Transverse colon (tissue), 4 donors: Measurements from ENCODE around the gene LYPD3. TPM values are rescaled to one million over a fixed set of nuclear protein-coding genes. Genes with fewer than 3 reads are reported as not detected.
"Not testable (repeated sequence)": the region's sequence is repeated elsewhere in the genome, so short reads cannot be mapped to it uniquely, and the experiment has no call there.

Experiments used
- DNase-seq: peaks from one replicate; pipeline ENCODE4 v3.0.0-alpha.2; 2019
- H3K27ac ChIP-seq, 4 donors: fragments of 200-600 bp; sonication (generic); 2 replicates each; pipeline ENCODE4 v1.5.1; 2016 to 2018; ENCODE audit warnings: inconsistent platforms in 4 of 4
- H3K27me3 ChIP-seq: fragments of 200-600 bp; sonication (generic); 2 replicates; pipeline ENCODE4 v1.5.1; 2017; ENCODE audit warnings: inconsistent platforms
- H3K36me3 ChIP-seq, 4 donors: fragments of 200-600 bp; sonication (generic); 2 replicates each; pipeline ENCODE4 v1.5.1; 2017 to 2019; ENCODE audit warnings: inconsistent platforms in 4 of 4
- H3K4me1 ChIP-seq, 4 donors: fragments of 200-600 bp; sonication (generic); 2 replicates each; pipeline ENCODE4 v1.5.1; 2017 to 2020; ENCODE audit warnings: inconsistent platforms in 4 of 4
- H3K4me3 ChIP-seq, 4 donors: fragments of 200-600 bp; sonication (generic); 1 replicate in 1 of 4; 2 replicates in 3 of 4; pipeline versions ENCODE4 v1.5.1 to v1.6.1; 2017 to 2019; ENCODE audit warnings: inconsistent platforms in 4 of 4
- H3K9me3 ChIP-seq, 2 donors: fragments of 200-600 bp; sonication (generic); 2 replicates each; pipeline ENCODE4 v1.5.1; 2017 to 2019; ENCODE audit warnings: inconsistent platforms in 2 of 2
- EP300 ChIP-seq: sonication (generic); formaldehyde crosslinking; IDR thresholded peaks from one replicate; pipeline ENCODE4 v1.6.1; 2017; ENCODE audit warnings: antibody characterized with exemption, low read depth
- POLR2A ChIP-seq: fragments of 450-650 bp; IDR thresholded peaks from one replicate; pipeline ENCODE4 v1.6.1; 2016; ENCODE audit warnings: antibody characterized with exemption, mild to moderate bottlenecking, moderate library complexity
- POLR2AphosphoS5 ChIP-seq, 3 donors: sonication (generic); formaldehyde crosslinking; IDR thresholded peaks; one replicate each; pipeline ENCODE4 v1.6.1; 2016; ENCODE audit warnings: antibody characterized with exemption in 3 of 3
- WGBS, 2 donors: methylation state at CpG; one replicate each; pipeline ENCODE4 v1.1.5; 2018; ENCODE audit warnings: low coverage in 1 of 2; 5-methylcytosine and 5-hydroxymethylcytosine counted together
- in situ Hi-C, 4 donors: fragments of 200-750 bp; cut with MboI; loops; one replicate each; pipeline versions ENCODE4 v1.15.0 to v1.15.1; 2017; ENCODE audit warnings: low sequenced_read_pairs in 3 of 4, low pct_ligation_motif_present in 1 of 4, low pct_unique_long_range_greater_than_20kb in 1 of 4
- intact Hi-C: fragments of 100-400 bp; cut with DNase I; formaldehyde crosslinking; loops from one replicate; pipeline ENCODE4 v1.15.1; 2023; ENCODE audit warnings: low total_unique reads
- total RNA-seq, 4 donors: library from RNA; depleted of rRNA; stranded (reverse); fragments of >200 nt; gene quantifications; one replicate each; pipeline ENCODE4 v1.1.0, GENCODE V29; 2016
- TF ChIP-seq, protein P1 (sequence below), 5 experiments: fragments of 200-600 bp in 3 of 5; fragments of 450-650 bp in 2 of 5; sonication (generic) in 3 of 5; IDR thresholded peaks; 1 replicate in 2 of 5; 2 replicates in 3 of 5; pipeline ENCODE4 v1.5.1; 2016 to 2017; ENCODE audit warnings: antibody characterized with exemption in 5 of 5, inconsistent platforms in 3 of 5, mild to moderate bottlenecking in 2 of 5, moderate library complexity in 1 of 5

LYPD3 gene
- total RNA-seq, 4 donors from 2014 or later, result 2.2 TPM; not detected in 3

DNA sequence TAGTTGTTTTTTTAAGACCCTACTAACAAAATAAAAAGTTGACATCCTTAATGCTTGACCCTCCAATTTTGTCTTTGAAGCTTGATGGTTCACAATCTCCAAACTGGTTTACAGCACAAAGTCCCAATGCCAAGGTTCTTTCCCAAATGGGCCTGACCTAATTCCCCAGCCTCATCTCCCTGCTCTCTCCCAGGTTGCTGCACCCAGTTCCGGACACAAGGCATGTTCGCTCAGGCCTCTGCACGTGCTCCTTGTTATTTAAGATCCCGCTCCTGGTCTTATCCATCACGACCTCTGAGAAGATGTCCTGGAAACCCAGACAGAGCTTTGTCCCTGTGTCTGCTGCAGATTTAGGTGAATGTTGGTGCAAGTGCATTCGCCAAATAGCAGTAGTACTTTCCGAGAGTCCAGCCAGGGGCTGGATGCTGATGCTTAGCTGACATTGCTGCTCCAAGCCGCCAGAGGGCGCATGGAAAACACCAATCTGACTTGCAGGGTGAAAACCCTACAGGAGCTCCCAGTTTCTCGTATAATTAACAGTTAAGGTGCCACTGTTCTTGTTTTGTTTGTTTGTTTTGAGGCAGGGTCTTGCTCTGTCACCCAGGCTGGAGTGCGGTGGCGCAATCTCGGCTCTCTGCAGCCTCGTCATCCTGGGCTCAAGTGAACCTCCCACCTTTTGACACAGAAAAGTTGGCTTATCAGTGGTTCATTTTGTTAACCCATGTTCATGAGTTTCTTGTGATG is 18.5 kb downstream of the LYPD3 start:
- WGBS, 2 donors, result 29% methylated on average over 14 of the region's 14 CpGs; no CpG with 5 or more reads in 1 of the 2 donors
- in situ Hi-C loops, result loop anchor here (5.0 to 25.0 kb wide), 3 partner anchors 68 to 365 kb away; partner anchors contain the start of gene LYPD5 (in 1 of the 4)
- H3K36me3 ChIP-seq, result no peaks in the 10 kb centered on the region
- H3K27ac ChIP-seq, result no peak overlapping the region
- intact Hi-C loops, result no loop called here
- no peaks in the 10 kb centered on the region for H3K27me3 ChIP-seq
- TF ChIP-seq, protein P1, sequence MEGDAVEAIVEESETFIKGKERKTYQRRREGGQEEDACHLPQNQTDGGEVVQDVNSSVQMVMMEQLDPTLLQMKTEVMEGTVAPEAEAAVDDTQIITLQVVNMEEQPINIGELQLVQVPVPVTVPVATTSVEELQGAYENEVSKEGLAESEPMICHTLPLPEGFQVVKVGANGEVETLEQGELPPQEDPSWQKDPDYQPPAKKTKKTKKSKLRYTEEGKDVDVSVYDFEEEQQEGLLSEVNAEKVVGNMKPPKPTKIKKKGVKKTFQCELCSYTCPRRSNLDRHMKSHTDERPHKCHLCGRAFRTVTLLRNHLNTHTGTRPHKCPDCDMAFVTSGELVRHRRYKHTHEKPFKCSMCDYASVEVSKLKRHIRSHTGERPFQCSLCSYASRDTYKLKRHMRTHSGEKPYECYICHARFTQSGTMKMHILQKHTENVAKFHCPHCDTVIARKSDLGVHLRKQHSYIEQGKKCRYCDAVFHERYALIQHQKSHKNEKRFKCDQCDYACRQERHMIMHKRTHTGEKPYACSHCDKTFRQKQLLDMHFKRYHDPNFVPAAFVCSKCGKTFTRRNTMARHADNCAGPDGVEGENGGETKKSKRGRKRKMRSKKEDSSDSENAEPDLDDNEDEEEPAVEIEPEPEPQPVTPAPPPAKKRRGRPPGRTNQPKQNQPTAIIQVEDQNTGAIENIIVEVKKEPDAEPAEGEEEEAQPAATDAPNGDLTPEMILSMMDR (IDR thresholded peaks at IDR 0.05), result peak; percentile 94 to 96 (median 95)
- TF ChIP-seq POLR2AphosphoS5 (IDR thresholded peaks at IDR 0.05), result no peak
- no peak for TF ChIP-seq POLR2A
- H3K4me3 ChIP-seq, result no peak overlapping the region
- no peaks in the 10 kb centered on the region for H3K4me1 ChIP-seq
- DNase-seq, result peak; percentile 81
- H3K9me3 ChIP-seq, result no peaks in the 10 kb centered on the region

- no peak for DNase-seq
- in situ Hi-C loops, result loop anchor here (5.0 to 25.0 kb wide), 3 partner anchors 69 to 367 kb away; partner anchors contain the start of gene LYPD5 (in 1 of the 4)
These were observed 20.0 kb downstream of the LYPD3 start for GRCh38 chr19:43445426-43445825.

GRCh38 chr19:43444531-43445287 is 20.7 kb downstream of the LYPD3 start:
- no peaks in the 10 kb centered on the region for H3K9me3 ChIP-seq
- H3K4me3 ChIP-seq, result no peak overlapping the region
- no peaks in the 10 kb centered on the region for H3K27me3 ChIP-seq
- TF ChIP-seq POLR2AphosphoS5 (IDR thresholded peaks at IDR 0.05), result no peak
- TF ChIP-seq POLR2A, result no peak
- no peak for TF ChIP-seq EP300
- TF ChIP-seq, protein P1 (IDR thresholded peaks at IDR 0.05), result no peak
- intact Hi-C loops, result no loop called here
- no peaks in the 10 kb centered on the region for H3K36me3 ChIP-seq
- H3K27ac ChIP-seq, result no peak overlapping the region
- WGBS, 2 donors, result 83 to 85% methylated on average over 5 to 15 of the region's 15 CpGs
- no peak for DNase-seq
- in situ Hi-C loops, result loop anchor here (5.0 to 25.0 kb wide), 3 partner anchors 70 to 368 kb away; partner anchors contain the start of gene LYPD5 (in 1 of the 4)
- H3K4me1 ChIP-seq, result peaks cover 0 to under 1% (median 0%) of the 10 kb centered on the region in 4 donors

More at GRCh38 chr19:43445426-43445825, 20.0 kb downstream of the LYPD3 start:
- intact Hi-C loops, result no loop called here
- no peaks in the 10 kb centered on the region for H3K9me3 ChIP-seq
- no peaks in the 10 kb centered on the region for H3K36me3 ChIP-seq
- TF ChIP-seq POLR2A (no peak), EP300 (no peak), POLR2AphosphoS5 (IDR thresholded peaks at IDR 0.05) (no peak)
- TF ChIP-seq, protein P1 (IDR thresholded peaks at IDR 0.05), result no peak
- no peaks in the 10 kb centered on the region for H3K27me3 ChIP-seq
- WGBS, 2 donors, result 92% methylated on average over 2 of the region's 2 CpGs; no CpG with 5 or more reads in 1 of the 2 donors
- no peaks in the 10 kb centered on the region for H3K4me1 ChIP-seq
- H3K4me3 ChIP-seq, result no peak overlapping the region
- H3K27ac ChIP-seq, result no peak overlapping the region

GRCh38 chr19:43444091-43444490 is 21.3 kb downstream of the LYPD3 start:
- H3K36me3 ChIP-seq, intact Hi-C loops, DNase-seq, H3K9me3 ChIP-seq, H3K4me1 ChIP-seq, H3K4me3 ChIP-seq, H3K27me3 ChIP-seq, H3K27ac ChIP-seq: not testable (repeated sequence)
- in situ Hi-C loops, result loop anchor here in 2 of 4 donors (10.0 to 25.0 kb wide), 2 partner anchors 71 to 368 kb away; partner anchors contain the start of gene LYPD5 (in 1 of the 2)
- 87 to 88% methylated on average over 8 to 9 of the region's 9 CpGs for WGBS, 2 donors
